RPMI7951 (cell line): ENCODE data around the gene PPP1R14D. TPM values are rescaled to one million over a fixed set of nuclear protein-coding genes. Genes with fewer than 3 reads are reported as not detected.
A peak's percentile ranks its signal among the peaks of the same experiment; 100 is the strongest.

Source experiments
- DNase-seq: peaks from one replicate; pipeline ENCODE4 v3.0.0-alpha.2; 2012; ENCODE audit warnings: low read depth
- total RNA-seq: library from RNA; depleted of rRNA; stranded (reverse); fragments of >200 nt; shearing (Covaris generic); gene quantifications from 2 replicates; pipeline ENCODE4 v1.2.3, GENCODE V29; 2014

The PPP1R14D gene
- total RNA-seq, 1 experiment from 2014 or later, result not detected

- peak; percentile 32 for DNase-seq
Observed at GRCh38 chr15:40782609-40783227, 45.8 kb downstream of the PPP1R14D start.

GRCh38 chr15:40776537-40777141 is 51.9 kb downstream of the PPP1R14D start:
- peak; percentile 72 for DNase-seq

- no peak for DNase-seq
Observed at GRCh38 chr15:40775740-40776536, 52.6 kb downstream of the PPP1R14D start.

- DNase-seq, result no peak
Observed at GRCh38 chr15:40775007-40775406, 53.5 kb downstream of the PPP1R14D start.

- DNase-seq, result no peak
Observed at GRCh38 chr15:40773902-40774301, 54.6 kb downstream of the PPP1R14D start.

- no peak for DNase-seq
Observed at GRCh38 chr15:40773496-40773895, 55.0 kb downstream of the PPP1R14D start.

GRCh38 chr15:40772014-40772413 is 56.5 kb downstream of the PPP1R14D start:
- no peak for DNase-seq

GRCh38 chr15:40771242-40771641 is 57.3 kb downstream of the PPP1R14D start:
- DNase-seq, result no peak

- DNase-seq, result no peak
Observed at GRCh38 chr15:40770147-40770721, 58.3 kb downstream of the PPP1R14D start.

GRCh38 chr15:40769274-40770146 is 59.0 kb downstream of the PPP1R14D start, which contains the start of gene C15orf62:
C15orf62 (plus strand) TSS chr15:40769980; CDS start chr15:40770496, 516 bp downstream.
- DNase-seq, result no peak

GRCh38 chr15:40768521-40769273 is 59.8 kb downstream of the PPP1R14D start:
- no peak for DNase-seq

- DNase-seq, result no peak
Observed at GRCh38 chr15:40767838-40768500, 60.5 kb downstream of the PPP1R14D start.

- DNase-seq, result no peak
Observed at GRCh38 chr15:40766906-40767837, 61.3 kb downstream of the PPP1R14D start.

- DNase-seq, result peak; percentile 37
Observed at GRCh38 chr15:40766194-40766815, 62.2 kb downstream of the PPP1R14D start.
